ENCODE results near the gene TMA7.
A peak's percentile ranks its signal among the peaks of the same experiment; 100 is the strongest.

DNA sequence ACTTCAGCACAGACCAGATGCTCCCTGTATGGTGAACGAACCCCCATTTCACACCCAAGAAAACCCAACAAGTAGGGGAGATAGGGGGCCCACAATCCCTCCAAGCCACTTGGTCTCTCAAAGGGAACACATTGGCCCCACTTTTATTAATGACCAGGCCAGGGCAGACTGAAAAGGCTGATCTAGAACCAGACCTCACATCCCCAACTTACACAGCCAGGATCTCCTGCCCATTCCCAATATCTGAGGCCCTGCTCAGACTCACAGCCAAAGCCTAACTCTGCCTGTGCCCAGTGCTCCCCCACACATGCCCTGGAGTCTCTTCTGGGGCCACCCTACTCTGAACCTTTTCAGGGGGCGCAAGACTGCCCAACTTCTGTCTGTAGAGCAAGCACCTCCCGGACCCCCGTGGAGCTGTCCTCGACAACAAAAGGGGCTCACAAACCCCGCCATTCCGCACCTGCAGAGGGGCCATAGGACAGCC, 11.9 kb upstream of the TMA7 start:
- TF ChIP-seq, protein P1, sequence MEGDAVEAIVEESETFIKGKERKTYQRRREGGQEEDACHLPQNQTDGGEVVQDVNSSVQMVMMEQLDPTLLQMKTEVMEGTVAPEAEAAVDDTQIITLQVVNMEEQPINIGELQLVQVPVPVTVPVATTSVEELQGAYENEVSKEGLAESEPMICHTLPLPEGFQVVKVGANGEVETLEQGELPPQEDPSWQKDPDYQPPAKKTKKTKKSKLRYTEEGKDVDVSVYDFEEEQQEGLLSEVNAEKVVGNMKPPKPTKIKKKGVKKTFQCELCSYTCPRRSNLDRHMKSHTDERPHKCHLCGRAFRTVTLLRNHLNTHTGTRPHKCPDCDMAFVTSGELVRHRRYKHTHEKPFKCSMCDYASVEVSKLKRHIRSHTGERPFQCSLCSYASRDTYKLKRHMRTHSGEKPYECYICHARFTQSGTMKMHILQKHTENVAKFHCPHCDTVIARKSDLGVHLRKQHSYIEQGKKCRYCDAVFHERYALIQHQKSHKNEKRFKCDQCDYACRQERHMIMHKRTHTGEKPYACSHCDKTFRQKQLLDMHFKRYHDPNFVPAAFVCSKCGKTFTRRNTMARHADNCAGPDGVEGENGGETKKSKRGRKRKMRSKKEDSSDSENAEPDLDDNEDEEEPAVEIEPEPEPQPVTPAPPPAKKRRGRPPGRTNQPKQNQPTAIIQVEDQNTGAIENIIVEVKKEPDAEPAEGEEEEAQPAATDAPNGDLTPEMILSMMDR (IDR thresholded peaks at IDR 0.05), result no peak
- TF ChIP-seq POLR2A (IDR thresholded peaks at IDR 0.05), result peak; percentile 18
